ENCODE data around the gene CACNB2. TPM values are rescaled to one million over a fixed set of nuclear protein-coding genes. Genes with fewer than 3 reads are reported as not detected.
"Not testable (repeated sequence)": the region's sequence is repeated elsewhere in the genome, so short reads cannot be mapped to it uniquely, and the experiment has no call there.

CACNB2 gene
- total RNA-seq, 1 experiment from 2014 or later, result not detected

GRCh38 chr10:18583575-18584270 lies 443.5 kb downstream of the CACNB2 start:
- no peaks in the 10 kb centered on the region for H3K4me1 ChIP-seq (ENCODE audit: control insufficient read depth, insufficient read depth, low read length)
- ChIA-PET CTCF (no interaction called here), POLR2A (interaction anchor here (0.6 kb wide), 1 partner anchor 125 kb away, joined by 3 read pairs; no protein-coding TSS in a partner anchor)
- H3K4me3 ChIP-seq (ENCODE audit: low read depth in 2 of 2, low read length in 2 of 2), result no peak overlapping the region
- ATAC-seq, result no peak
- H3K36me3 ChIP-seq (ENCODE audit: control insufficient read depth, insufficient read depth, low read length), result no peaks in the 10 kb centered on the region
- intact Hi-C loops (cut with micrococcal nuclease; ENCODE audit: unreplicated experiment) (no loop called here), in situ Hi-C loops (cut with HindIII; ENCODE audit: low pct_unique_long_range_greater_than_20kb, low sequenced_read_pairs) (no loop called here)
- BruUV-seq (replicated peaks), result no TSS peak
- no peak for DNase-seq (ENCODE audit: low read depth, low spot score)
- H3K27me3 ChIP-seq (ENCODE audit: control insufficient read depth, insufficient read depth, low read length), result no peaks in the 10 kb centered on the region
- no peak overlapping the region for H3K27ac ChIP-seq (ENCODE audit: low read length)
- no peaks in the 10 kb centered on the region for H3K9me3 ChIP-seq (ENCODE audit: control insufficient read depth, insufficient read depth, low read depth, low read length)
- TF ChIP-seq SIN3A (IDR thresholded peaks at IDR 0.05; ENCODE audit: borderline replicate concordance, insufficient read depth, low read depth, low read length) (no peak), REST (IDR thresholded peaks at IDR 0.05; ENCODE audit: insufficient read depth in 1 of 2, low read depth in 2 of 2, low read length in 1 of 2) (no peak), CTCF (IDR thresholded peaks at IDR 0.05) (no peak), TCF7L2 (IDR thresholded peaks at IDR 0.05; ENCODE audit: low read depth, low read length) (no peak), POLR2AphosphoS5 (IDR thresholded peaks at IDR 0.05; ENCODE audit: low read depth, low read length) (no peak)

GRCh38 chr10:18586637-18587036 lies 446.4 kb downstream of the CACNB2 start:
- POLR2A ChIA-PET; H3K27ac ChIP-seq (ENCODE audit: low read length); H3K27me3 ChIP-seq (ENCODE audit: control insufficient read depth, insufficient read depth, low read length); intact Hi-C loops (cut with micrococcal nuclease; ENCODE audit: unreplicated experiment); CTCF ChIA-PET; H3K36me3 ChIP-seq (ENCODE audit: control insufficient read depth, insufficient read depth, low read length); in situ Hi-C loops (cut with HindIII; ENCODE audit: low pct_unique_long_range_greater_than_20kb, low sequenced_read_pairs); ATAC-seq; H3K4me3 ChIP-seq (ENCODE audit: low read depth in 2 of 2, low read length in 2 of 2); H3K4me1 ChIP-seq (ENCODE audit: control insufficient read depth, insufficient read depth, low read length); H3K9me3 ChIP-seq (ENCODE audit: control insufficient read depth, insufficient read depth, low read depth, low read length); DNase-seq (ENCODE audit: low read depth, low spot score); BruUV-seq (replicated peaks): not testable (repeated sequence)

GRCh38 chr10:18591141-18591540 lies 450.9 kb downstream of the CACNB2 start:
- ATAC-seq; BruUV-seq (replicated peaks); H3K27me3 ChIP-seq (ENCODE audit: control insufficient read depth, insufficient read depth, low read length); H3K9me3 ChIP-seq (ENCODE audit: control insufficient read depth, insufficient read depth, low read depth, low read length); H3K4me3 ChIP-seq (ENCODE audit: low read depth in 2 of 2, low read length in 2 of 2); in situ Hi-C loops (cut with HindIII; ENCODE audit: low pct_unique_long_range_greater_than_20kb, low sequenced_read_pairs); DNase-seq (ENCODE audit: low read depth, low spot score); POLR2A ChIA-PET; H3K27ac ChIP-seq (ENCODE audit: low read length); H3K36me3 ChIP-seq (ENCODE audit: control insufficient read depth, insufficient read depth, low read length); CTCF ChIA-PET; H3K4me1 ChIP-seq (ENCODE audit: control insufficient read depth, insufficient read depth, low read length); intact Hi-C loops (cut with micrococcal nuclease; ENCODE audit: unreplicated experiment): not testable (repeated sequence)

Other genes starting within 250 kb of the CACNB2 start
- not detected for gene SLC39A12, start 188.5 kb upstream of the CACNB2 start, total RNA-seq (2021; ENCODE audit: unreplicated experiment)

All from Panc1 (cell line).